SIG-M5 treated with dmso at 0.1 percent for 504 hours (cell line): ENCODE measurements around the gene PGC.

Source experiments
- DNase-seq: peaks from one replicate; lab custom pipeline; 2025; ENCODE audit not compliant: unreplicated experiment; lab: John Stamatoyannopoulos, UW

Gene PGC

GRCh38 chr6:41716516-41717391 is 30.4 kb downstream of the PGC start:
- DNase-seq: no peak

DNA sequence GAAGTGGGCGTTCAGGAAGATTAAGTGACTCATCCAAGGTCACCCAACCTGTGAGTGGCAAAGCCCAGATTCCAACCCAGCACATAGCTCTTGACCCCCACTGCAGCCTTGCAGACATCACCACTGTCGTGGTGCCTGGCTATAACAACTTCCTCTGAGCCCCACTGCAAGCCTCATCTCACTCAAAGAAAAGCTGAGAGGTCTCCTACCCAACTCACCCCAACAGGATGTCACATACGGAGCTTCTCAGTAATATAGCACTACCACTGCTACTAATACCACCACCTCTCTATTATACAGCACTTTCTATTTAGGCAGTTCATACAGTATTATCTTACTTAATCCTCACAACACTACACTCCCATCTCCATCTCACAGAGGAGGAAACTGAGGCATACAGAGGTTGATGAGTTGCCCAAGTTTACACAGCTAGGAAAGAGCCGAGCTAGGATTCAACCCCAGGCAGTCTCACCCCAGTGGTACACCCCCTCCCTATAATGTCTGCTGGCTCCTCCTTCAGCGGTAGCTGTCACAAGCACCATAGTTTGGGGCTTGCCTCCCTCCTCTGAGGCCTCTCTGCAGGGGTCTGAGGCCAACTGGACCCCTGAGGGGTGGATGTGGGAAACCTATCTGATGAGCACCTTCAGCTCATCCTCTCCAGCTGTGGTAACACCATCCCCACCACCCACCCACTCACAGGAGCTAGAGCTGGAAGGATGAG is 31.2 kb downstream of the PGC start:
- DNase-seq: no peak

- DNase-seq: no peak
Measured at GRCh38 chr6:41714556-41715273, 32.5 kb downstream of the PGC start.

- DNase-seq: no peak
Measured at GRCh38 chr6:41713650-41714291, 33.4 kb downstream of the PGC start.

DNA sequence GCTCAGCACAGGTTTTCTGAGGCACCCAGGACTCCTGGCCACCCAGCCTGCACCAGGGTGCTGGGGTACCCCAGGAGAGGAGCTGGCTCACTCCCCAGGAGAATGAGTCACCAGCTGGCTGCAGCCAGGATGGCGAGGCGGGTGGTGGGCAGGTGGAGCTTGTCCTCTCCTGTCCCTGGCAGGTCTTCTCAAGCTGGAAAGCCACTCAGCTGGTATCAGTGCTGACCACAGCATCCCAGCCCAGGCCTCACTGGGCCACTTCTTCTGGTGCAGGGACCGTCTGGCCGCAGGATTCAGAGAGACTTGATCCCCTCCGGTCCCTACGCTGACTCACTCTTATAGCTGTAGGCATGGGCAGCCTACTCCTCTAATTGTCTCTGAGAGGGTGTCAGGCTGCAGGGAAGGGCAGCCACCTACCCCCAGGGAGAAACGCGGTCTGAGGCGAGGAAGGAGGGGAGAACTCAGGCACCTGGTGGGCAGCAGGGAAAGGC is 34.0 kb downstream of the PGC start:
- no peak for DNase-seq

- no peak for DNase-seq
Measured at GRCh38 chr6:41712651-41713103, 34.5 kb downstream of the PGC start.

- no peak for DNase-seq
Measured at GRCh38 chr6:41711323-41712038, 35.7 kb downstream of the PGC start.

DNA sequence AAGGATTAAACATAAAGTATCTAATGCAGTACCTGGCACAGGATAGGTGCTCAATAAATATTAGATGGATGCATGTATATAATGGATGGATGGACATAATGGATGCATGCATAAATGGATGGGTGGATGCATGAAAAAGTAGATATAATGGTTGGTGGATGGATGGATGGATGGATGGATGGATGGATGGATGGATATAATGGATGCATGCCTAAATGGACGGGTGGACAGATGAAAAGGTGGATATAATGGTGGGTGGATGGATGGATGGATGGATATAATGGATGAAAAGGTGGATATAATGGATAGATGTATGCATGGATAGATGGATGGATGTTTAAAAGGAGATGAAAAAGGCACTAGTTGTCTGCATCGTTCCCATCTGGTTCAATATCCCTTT is 37.8 kb downstream of the PGC start:
- DNase-seq: no peak

DNA sequence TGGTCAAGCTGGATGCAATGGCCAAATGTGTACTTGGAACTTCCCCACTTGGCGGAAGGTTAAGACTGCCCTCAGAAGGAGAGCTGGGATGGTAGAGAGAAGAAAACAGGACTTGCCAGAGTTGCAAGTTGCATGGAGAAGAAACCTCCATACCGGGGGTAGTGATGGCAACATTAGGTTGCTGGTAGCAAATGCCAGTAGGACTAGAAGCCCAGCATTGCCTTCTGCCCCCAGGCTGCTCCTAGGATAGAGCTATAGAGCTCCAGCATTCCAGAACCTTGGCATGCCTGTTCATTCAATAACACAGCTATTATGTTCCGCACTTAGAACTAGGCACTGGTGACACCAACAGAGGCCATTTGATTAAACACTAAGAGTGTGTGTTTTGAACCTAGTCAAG is 38.3 kb downstream of the PGC start:
- no peak for DNase-seq

GRCh38 chr6:41707565-41708200 is 39.5 kb downstream of the PGC start:
- DNase-seq: peak; percentile 74

- DNase-seq: peak; percentile 60
Measured at GRCh38 chr6:41706876-41707564, 40.2 kb downstream of the PGC start.

GRCh38 chr6:41705996-41706835 is 41.0 kb downstream of the PGC start:
- peak; percentile 89 for DNase-seq

GRCh38 chr6:41705311-41705995 is 41.7 kb downstream of the PGC start:
- DNase-seq: no peak

DNA sequence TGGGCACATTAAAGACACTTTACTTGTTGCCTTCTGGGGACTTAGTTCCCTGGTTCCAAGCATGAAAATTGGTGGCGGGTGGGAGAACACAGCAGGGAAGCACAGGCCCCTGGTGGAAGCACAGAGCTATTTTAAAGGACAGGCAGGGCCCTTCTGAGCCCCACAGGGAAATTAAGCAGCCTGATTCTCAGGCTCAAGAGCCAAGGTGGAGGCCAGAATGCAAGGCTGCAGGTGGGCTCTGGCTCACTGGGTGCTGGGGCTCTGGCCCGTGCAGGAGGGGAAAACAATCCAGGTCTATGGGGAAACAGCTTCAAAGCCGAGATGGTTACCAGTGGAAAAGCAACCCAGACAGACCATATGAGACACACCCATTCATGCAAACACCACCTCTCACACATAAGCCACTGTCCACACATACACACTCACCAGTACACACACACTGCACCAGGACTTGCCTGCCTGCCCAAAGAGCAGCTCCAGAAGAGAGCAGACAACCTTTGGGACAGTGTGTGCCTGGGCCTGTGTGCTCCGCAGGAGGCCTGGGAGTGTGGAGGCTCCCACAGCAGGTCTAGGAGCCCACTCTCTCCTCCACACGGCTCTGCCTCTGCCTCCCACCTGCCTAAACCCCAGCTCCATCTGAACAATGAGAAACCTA is 42.4 kb downstream of the PGC start:
- DNase-seq: no peak

- no peak for DNase-seq
Measured at GRCh38 chr6:41704028-41704427, 43.2 kb downstream of the PGC start.

GRCh38 chr6:41702771-41703494 is 44.3 kb downstream of the PGC start:
- DNase-seq: no peak
